GM12878 (cell line): ENCODE data around the gene LY6G6D. TPM values are rescaled to one million over a fixed set of nuclear protein-coding genes. Genes with fewer than 3 reads are reported as not detected.

Source experiments
- ATAC-seq: fragments of 200-7000 bp; cut with Tn5 transposase; 3 replicates; pipeline ENCODE4 v1.9.1; 2020; ENCODE audit warnings: mild to moderate bottlenecking, moderate library complexity
- BruUV-seq: library from RNA; stranded (reverse); fragments of 400-500 nt; replicated peaks from 2 replicates; lab custom pipeline; 2021; lab: Mats Ljungman, UMichigan
- CTCF ChIA-PET: fragments of 300-600 bp; sonication (Branson Sonifier 250); formaldehyde crosslinking; extraction: SDS; loops from one replicate; lab custom pipeline; 2021; ENCODE audit warnings: inconsistent platforms; lab: Yijun Ruan, JAX
- POLR2A ChIA-PET: fragments of 350-600 bp; formaldehyde crosslinking; extraction: SDS; loops from one replicate; lab custom pipeline; 2021; ENCODE audit warnings: inconsistent platforms; lab: Charles Lee
- RAD21 ChIA-PET: fragments of 300-600 bp; sonication (Branson Sonifier 250); formaldehyde crosslinking; loops from one replicate; lab custom pipeline; 2023; ENCODE audit warnings: antibody characterized with exemption; ENCODE audit not compliant: unreplicated experiment; lab: Charles Lee
- SMC1A ChIA-PET: fragments of 300-600 bp; sonication (Branson Sonifier 250); formaldehyde crosslinking; loops from one replicate; lab custom pipeline; 2023; ENCODE audit not compliant: unreplicated experiment, uncharacterized antibody; lab: Charles Lee
- DNase-seq: peaks from one replicate; pipeline ENCODE4 v3.0.0-alpha.2; 2011; ENCODE audit warnings: low read depth, low spot score
- FAIRE-seq: peaks from 3 replicates; lab custom pipeline; 2011; peaks lifted over from hg19 to GRCh38; lab: Jason Lieb, UNC
- H2AFZ ChIP-seq: 2 replicates; pipeline ENCODE4 v1.6.0; 2011; ENCODE audit warnings: low read depth, low read length, control low read depth; ENCODE audit not compliant: control insufficient read depth
- H3K27ac ChIP-seq: 2 replicates; pipeline ENCODE4 v1.5.1; 2011; ENCODE audit warnings: control low read depth; ENCODE audit not compliant: control insufficient read depth, insufficient read depth
- H3K27me3 ChIP-seq, 2 experiments: replicated peaks in 1 of 2; 2 replicates each; pipeline versions ENCODE4 v1.6.0 to v1.6.1; 2011; ENCODE audit warnings: low read length in 1 of 2; ENCODE audit not compliant: control insufficient read depth in 2 of 2, insufficient read depth in 2 of 2
- H3K36me3 ChIP-seq, 2 experiments: 2 replicates each; pipeline ENCODE4 v1.5.1; 2011; ENCODE audit warnings: low read length in 1 of 2; ENCODE audit not compliant: control insufficient read depth in 2 of 2, insufficient read depth in 2 of 2
- H3K4me1 ChIP-seq: 2 replicates; pipeline ENCODE4 v1.6.1; 2011; ENCODE audit warnings: mild to moderate bottlenecking, low read length, moderate library complexity, mixed read lengths; ENCODE audit not compliant: control insufficient read depth, insufficient read depth
- H3K4me2 ChIP-seq: 2 replicates; pipeline ENCODE4 v1.6.0; 2011; ENCODE audit warnings: control low read depth; ENCODE audit not compliant: control insufficient read depth, insufficient read depth
- H3K4me3 ChIP-seq: fragments of 200-600 bp; sonication (generic); 2 replicates; pipeline ENCODE4 v1.5.1; 2016
- H3K79me2 ChIP-seq: 2 replicates; pipeline ENCODE4 v1.6.0; 2011; ENCODE audit warnings: low read length; ENCODE audit not compliant: control insufficient read depth, insufficient read depth
- H3K9ac ChIP-seq: 2 replicates; pipeline ENCODE4 v1.8.0; 2011; ENCODE audit warnings: low read length, control low read depth, mixed read lengths; ENCODE audit not compliant: control insufficient read depth, insufficient read depth
- H3K9me3 ChIP-seq: replicated peaks from 3 replicates; pipeline ENCODE4 v1.5.1; 2011; ENCODE audit warnings: mild to moderate bottlenecking, low read length; ENCODE audit not compliant: control insufficient read depth, insufficient read depth
- H4K20me1 ChIP-seq: 2 replicates; pipeline ENCODE4 v1.6.0; 2011; ENCODE audit not compliant: control insufficient read depth, insufficient read depth
- CEBPB ChIP-seq, 2 experiments: fragments of 150-350 bp in 1 of 2; IDR thresholded peaks; 2 replicates each; pipeline ENCODE4 v1.6.1; 2012 to 2014; ENCODE audit warnings: low read depth in 2 of 2, low read length in 2 of 2, borderline replicate concordance in 1 of 2, inconsistent platforms in 1 of 2
- HDGF ChIP-seq: fragments of 450-650 bp; IDR thresholded peaks from 2 replicates; pipeline ENCODE4 v1.6.1; 2016; ENCODE audit warnings: antibody characterized with exemption
- NFXL1 ChIP-seq: fragments of 450-650 bp; IDR thresholded peaks from 2 replicates; pipeline ENCODE4 v1.6.1; 2017; ENCODE audit warnings: antibody characterized with exemption, mild to moderate bottlenecking, borderline replicate concordance
- NR2C2 ChIP-seq: IDR thresholded peaks from 2 replicates; pipeline ENCODE4 v1.6.1; 2011; ENCODE audit warnings: borderline replicate concordance, low read depth; ENCODE audit not compliant: control insufficient read depth, insufficient read length
- ZNF217 ChIP-seq: fragments of 450-650 bp; IDR thresholded peaks from 2 replicates; pipeline ENCODE4 v1.6.1; 2017; ENCODE audit warnings: antibody characterized with exemption, mild to moderate bottlenecking
- WGBS: methylation state at CpG from one replicate; pipeline ENCODE4 v1.1.6; 2016; ENCODE audit warnings: low lambda C conversion rate; ENCODE audit not compliant: insufficient replicate concordance, insufficient coverage; ENCODE audit errors: missing lambda C conversion rate; 5-methylcytosine and 5-hydroxymethylcytosine counted together
- in situ Hi-C: fragments of 300-500 bp; cut with MboI; formaldehyde crosslinking; loops from 9 replicates; pipeline ENCODE4 v1.14.3; 2018; ENCODE audit warnings: mixed read lengths
- intact Hi-C: fragments of 100-400 bp; cut with micrococcal nuclease; formaldehyde crosslinking; loops from one replicate; pipeline ENCODE4 v1.14.2; 2022; ENCODE audit not compliant: unreplicated experiment
- polyA plus RNA-seq, 11 experiments: library from polyadenylated mRNA; depleted of rRNA in 4 of 11; unstranded in 6 of 11; stranded (reverse) in 5 of 11; fragments of >200 nt; fragmentation: Nextera tagmentation in 4 of 11; fragmentation: Illumina TruSeq in 1 of 11; extraction: Ambion mirVana in 4 of 11; extraction: Trizol in 1 of 11; gene quantifications; 1 replicate in 1 of 11; 2 replicates in 10 of 11; pipeline versions ENCODE4 v1.2.1 to v1.2.3, GENCODE V29; 2011 to 2016; ENCODE audit warnings: inconsistent platforms in 2 of 11, missing spikeins in 2 of 11, low read depth in 1 of 11
- total RNA-seq, 4 experiments: library from RNA; depleted of rRNA in 3 of 4; stranded (reverse); fragments of >200 nt in 3 of 4; fragmentation: Illumina TruSeq in 1 of 4; extraction: Trizol in 1 of 4; gene quantifications; 2 replicates each; pipeline versions ENCODE4 v1.2.1 to v1.2.3, GENCODE V29; 2013 to 2021
- TF ChIP-seq, protein P1 (sequence below): IDR thresholded peaks from 2 replicates; pipeline ENCODE4 v1.6.1; 2012; ENCODE audit warnings: improper control_type of control experiment, low read depth, low read length; ENCODE audit not compliant: insufficient replicate concordance
- TF ChIP-seq, protein P2 (sequence below): fragments of 150-350 bp; IDR thresholded peaks from 2 replicates; pipeline ENCODE4 v1.6.1; 2014; ENCODE audit warnings: mild to moderate bottlenecking, low read depth, low read length

Gene LY6G6D
- total and polyA plus RNA-seq, 10 of the 15 experiments (the other 5 are each of a cell fraction or from before 2014, with no cell fraction given), result not detected

DNA sequence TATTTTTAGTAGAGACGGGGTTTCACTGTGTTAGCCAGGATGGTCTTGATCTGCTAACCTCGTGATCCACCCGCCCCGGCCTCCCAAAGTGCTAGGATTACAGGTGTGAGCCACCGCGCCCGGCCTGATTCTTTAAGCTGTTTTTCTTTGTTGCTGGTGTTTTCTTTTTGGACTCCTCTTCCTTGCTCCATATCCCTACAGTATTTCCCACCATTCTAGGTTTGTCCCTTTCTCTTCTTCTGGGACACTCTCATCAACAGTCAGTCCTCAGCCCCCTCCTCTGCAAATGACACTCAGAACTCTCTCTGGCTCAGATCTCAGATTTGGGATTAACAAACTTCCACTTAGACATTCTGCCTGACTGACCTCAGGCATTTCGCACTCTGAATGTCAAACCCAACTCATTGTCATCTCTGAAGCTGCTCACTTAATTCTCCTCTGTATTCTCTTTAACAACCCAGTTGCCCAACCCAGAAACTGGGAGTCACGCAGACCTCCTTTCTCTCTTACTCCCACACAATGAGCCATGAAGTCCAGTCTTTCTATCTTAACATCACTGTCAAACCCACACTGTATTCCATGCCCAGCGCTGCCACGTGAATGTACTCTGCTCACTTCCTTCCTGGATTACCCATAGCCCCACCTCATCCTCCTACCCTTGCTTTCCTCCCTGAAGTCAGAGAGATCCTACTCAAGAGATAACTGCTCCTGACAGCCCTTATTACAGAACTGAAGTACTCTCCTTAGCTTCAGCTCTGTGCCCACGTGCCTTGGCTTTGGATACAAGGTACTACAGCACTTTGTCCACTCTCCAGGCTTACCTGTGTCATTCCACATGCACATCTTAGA is 10.6 kb downstream of the LY6G6D start:
- no peaks in the 10 kb centered on the region; a peak in 1 of 4 replicates for H3K27me3 ChIP-seq
- ChIA-PET CTCF (interaction anchor here (1.2 to 1.7 kb wide), 3 partner anchors 43 to 105 kb away, joined by 3 to 5 read pairs (median 4); partner anchors contain the start of gene HSPA1B), SMC1A (interaction anchor here (5.3 kb wide), 1 partner anchor 13 kb away, joined by 45 read pairs; the partner anchor contains the start of genes CLIC1 and MSH5), RAD21 (interaction anchor here (0.8 kb wide), 1 partner anchor 44 kb away, joined by 5 read pairs; no protein-coding TSS in a partner anchor), POLR2A (interaction anchor here (0.6 kb wide), 1 partner anchor 279 kb away, joined by 3 read pairs; no protein-coding TSS in a partner anchor)
- DNase-seq, result no peak
- no peak overlapping the region for H3K9ac ChIP-seq
- no peak for ATAC-seq
- H4K20me1 ChIP-seq, result no peaks in the 10 kb centered on the region
- TF ChIP-seq NR2C2 (no peak), ZNF217 (no peak), HDGF (no peak), NFXL1 (no peak), CEBPB (IDR thresholded peaks at IDR 0.05; ENCODE audit: borderline replicate concordance in 1 of 2, low read depth in 2 of 2, low read length in 2 of 2) (no peak)
- TF ChIP-seq, protein P1, sequence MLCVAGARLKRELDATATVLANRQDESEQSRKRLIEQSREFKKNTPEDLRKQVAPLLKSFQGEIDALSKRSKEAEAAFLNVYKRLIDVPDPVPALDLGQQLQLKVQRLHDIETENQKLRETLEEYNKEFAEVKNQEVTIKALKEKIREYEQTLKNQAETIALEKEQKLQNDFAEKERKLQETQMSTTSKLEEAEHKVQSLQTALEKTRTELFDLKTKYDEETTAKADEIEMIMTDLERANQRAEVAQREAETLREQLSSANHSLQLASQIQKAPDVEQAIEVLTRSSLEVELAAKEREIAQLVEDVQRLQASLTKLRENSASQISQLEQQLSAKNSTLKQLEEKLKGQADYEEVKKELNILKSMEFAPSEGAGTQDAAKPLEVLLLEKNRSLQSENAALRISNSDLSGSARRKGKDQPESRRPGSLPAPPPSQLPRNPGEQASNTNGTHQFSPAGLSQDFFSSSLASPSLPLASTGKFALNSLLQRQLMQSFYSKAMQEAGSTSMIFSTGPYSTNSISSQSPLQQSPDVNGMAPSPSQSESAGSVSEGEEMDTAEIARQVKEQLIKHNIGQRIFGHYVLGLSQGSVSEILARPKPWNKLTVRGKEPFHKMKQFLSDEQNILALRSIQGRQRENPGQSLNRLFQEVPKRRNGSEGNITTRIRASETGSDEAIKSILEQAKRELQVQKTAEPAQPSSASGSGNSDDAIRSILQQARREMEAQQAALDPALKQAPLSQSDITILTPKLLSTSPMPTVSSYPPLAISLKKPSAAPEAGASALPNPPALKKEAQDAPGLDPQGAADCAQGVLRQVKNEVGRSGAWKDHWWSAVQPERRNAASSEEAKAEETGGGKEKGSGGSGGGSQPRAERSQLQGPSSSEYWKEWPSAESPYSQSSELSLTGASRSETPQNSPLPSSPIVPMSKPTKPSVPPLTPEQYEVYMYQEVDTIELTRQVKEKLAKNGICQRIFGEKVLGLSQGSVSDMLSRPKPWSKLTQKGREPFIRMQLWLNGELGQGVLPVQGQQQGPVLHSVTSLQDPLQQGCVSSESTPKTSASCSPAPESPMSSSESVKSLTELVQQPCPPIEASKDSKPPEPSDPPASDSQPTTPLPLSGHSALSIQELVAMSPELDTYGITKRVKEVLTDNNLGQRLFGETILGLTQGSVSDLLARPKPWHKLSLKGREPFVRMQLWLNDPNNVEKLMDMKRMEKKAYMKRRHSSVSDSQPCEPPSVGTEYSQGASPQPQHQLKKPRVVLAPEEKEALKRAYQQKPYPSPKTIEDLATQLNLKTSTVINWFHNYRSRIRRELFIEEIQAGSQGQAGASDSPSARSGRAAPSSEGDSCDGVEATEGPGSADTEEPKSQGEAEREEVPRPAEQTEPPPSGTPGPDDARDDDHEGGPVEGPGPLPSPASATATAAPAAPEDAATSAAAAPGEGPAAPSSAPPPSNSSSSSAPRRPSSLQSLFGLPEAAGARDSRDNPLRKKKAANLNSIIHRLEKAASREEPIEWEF, result no peak
- TF ChIP-seq, protein P2, sequence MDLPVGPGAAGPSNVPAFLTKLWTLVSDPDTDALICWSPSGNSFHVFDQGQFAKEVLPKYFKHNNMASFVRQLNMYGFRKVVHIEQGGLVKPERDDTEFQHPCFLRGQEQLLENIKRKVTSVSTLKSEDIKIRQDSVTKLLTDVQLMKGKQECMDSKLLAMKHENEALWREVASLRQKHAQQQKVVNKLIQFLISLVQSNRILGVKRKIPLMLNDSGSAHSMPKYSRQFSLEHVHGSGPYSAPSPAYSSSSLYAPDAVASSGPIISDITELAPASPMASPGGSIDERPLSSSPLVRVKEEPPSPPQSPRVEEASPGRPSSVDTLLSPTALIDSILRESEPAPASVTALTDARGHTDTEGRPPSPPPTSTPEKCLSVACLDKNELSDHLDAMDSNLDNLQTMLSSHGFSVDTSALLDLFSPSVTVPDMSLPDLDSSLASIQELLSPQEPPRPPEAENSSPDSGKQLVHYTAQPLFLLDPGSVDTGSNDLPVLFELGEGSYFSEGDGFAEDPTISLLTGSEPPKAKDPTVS, result no peak
- in situ Hi-C loops (no loop called here), intact Hi-C loops (no loop called here)
- FAIRE-seq, result no peak
- no TSS peak for BruUV-seq
- H3K36me3 ChIP-seq, result peaks cover 0 to 2% of the 10 kb centered on the region in 2 experiments; a peak in 3 of 4 replicates
- no peak overlapping the region for H3K27ac ChIP-seq
- no peak overlapping the region for H3K4me3 ChIP-seq
- H3K4me1 ChIP-seq, result peaks cover 24% of the 10 kb centered on the region
- no peak overlapping the region for H3K4me2 ChIP-seq
- H2AFZ ChIP-seq, result no peak overlapping the region
- no peaks in the 10 kb centered on the region for H3K79me2 ChIP-seq
- WGBS, result 87% methylated on average over 12 of the region's 12 CpGs
- H3K9me3 ChIP-seq, result no peaks in the 10 kb centered on the region
